Mucosa of rectum (tissue), 2 donors: ENCODE measurements around the gene SLC38A4.

Source experiments
- H3K27ac ChIP-seq, 2 donors: one replicate each; pipeline ENCODE4 v1.7.0; 2013; ENCODE audit warnings: inconsistent platforms in 2 of 2, low read depth in 2 of 2, low read length in 2 of 2
- H3K27me3 ChIP-seq, 2 donors: one replicate each; pipeline ENCODE4 v1.7.0; 2013; ENCODE audit warnings: low read length in 2 of 2; ENCODE audit not compliant: control insufficient read depth in 2 of 2, insufficient read depth in 2 of 2
- H3K36me3 ChIP-seq, 2 donors: one replicate each; pipeline ENCODE4 v1.7.0; 2013; ENCODE audit warnings: low read length in 2 of 2; ENCODE audit not compliant: control insufficient read depth in 2 of 2, insufficient read depth in 2 of 2
- H3K4me1 ChIP-seq, 2 donors: one replicate each; pipeline ENCODE4 v1.7.0; 2013; ENCODE audit warnings: low read length in 2 of 2, mild to moderate bottlenecking in 1 of 2; ENCODE audit not compliant: control insufficient read depth in 2 of 2, insufficient read depth in 2 of 2
- H3K4me3 ChIP-seq, 2 donors: one replicate each; pipeline ENCODE4 v1.7.0; 2013; ENCODE audit warnings: low read length in 2 of 2
- H3K9ac ChIP-seq, 2 donors: one replicate each; pipeline ENCODE4 v1.7.0; 2013; ENCODE audit warnings: low read length in 2 of 2, low read depth in 1 of 2, mild to moderate bottlenecking in 1 of 2
- H3K9me3 ChIP-seq, 2 donors: one replicate each; pipeline ENCODE4 v1.7.0; 2013; ENCODE audit warnings: low read length in 2 of 2; ENCODE audit not compliant: control insufficient read depth in 2 of 2
- donor health status: healthy.
- donor health status: Normal muscosa, but diverticular disease.

SLC38A4 gene

DNA sequence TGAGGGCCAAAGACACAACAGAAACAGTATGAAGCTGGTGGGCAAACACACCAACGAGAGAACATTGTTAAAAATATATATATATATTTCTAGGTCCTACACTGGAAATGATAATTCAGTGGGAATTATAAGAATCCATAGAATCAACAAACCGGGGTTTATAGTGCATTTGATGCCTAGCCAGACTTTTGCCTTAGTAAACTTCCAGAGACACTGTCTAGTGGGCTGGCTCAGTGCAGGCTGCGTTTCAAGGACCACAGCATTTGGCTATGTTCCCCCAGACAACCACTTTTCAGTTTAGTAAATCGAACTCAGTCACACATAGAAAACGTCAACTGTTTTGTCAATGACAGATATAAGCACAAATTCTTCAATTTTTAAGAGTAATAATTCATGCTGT lies 41.9 kb downstream of the SLC38A4 start:
- H3K4me3 ChIP-seq, result no peak overlapping the region
- no peaks in the 10 kb centered on the region for H3K9me3 ChIP-seq
- no peaks in the 10 kb centered on the region for H3K27me3 ChIP-seq
- no peak overlapping the region for H3K9ac ChIP-seq
- no peaks in the 10 kb centered on the region for H3K36me3 ChIP-seq
- no peaks in the 10 kb centered on the region for H3K4me1 ChIP-seq
- no peak overlapping the region for H3K27ac ChIP-seq

DNA sequence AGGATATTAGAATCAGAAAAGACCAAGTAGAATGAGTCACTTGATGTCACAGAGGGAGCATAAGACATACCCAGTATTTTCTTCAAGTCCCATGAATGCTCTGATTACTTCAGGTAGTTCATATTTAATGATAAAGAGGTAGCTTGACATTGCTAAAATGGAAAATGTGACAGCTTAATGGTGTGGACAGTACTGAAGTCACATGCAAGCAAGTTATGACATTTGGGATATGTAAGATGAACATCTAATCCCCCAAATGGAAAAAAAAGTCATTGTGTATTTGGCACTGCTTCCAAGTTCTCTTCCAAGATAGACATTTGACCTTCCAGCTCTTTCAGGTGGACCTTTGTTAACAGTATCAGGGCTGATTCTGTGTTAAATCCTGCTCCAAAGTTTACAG lies 45.9 kb downstream of the SLC38A4 start:
- Histone ChIP-seq H3K4me3 (no peak overlapping the region), H3K27ac (no peak overlapping the region), H3K4me1 (no peaks in the 10 kb centered on the region), H3K9me3 (no peaks in the 10 kb centered on the region), H3K36me3 (no peaks in the 10 kb centered on the region), H3K27me3 (no peaks in the 10 kb centered on the region), H3K9ac (no peak overlapping the region)

DNA sequence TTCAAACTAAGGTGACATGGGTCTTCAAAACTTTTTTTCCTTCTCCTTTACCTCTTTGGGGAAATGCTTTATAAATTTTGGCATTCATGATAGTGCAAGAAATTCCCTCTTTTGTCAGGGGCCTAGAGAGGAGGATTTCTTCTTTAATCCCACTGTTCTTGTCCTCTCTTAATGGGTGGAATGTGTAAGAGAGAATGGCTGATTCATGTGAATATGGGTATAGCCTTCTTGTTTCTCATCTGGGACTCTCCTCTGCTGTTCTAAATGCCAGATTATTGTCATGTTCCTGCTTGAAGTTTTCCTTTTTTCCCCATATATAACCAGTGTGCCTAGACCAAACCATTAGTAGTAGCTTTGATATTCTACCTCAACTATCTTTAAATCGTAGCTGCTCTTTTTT lies 46.7 kb downstream of the SLC38A4 start:
- no peaks in the 10 kb centered on the region for H3K4me1 ChIP-seq
- H3K9me3 ChIP-seq, result no peaks in the 10 kb centered on the region
- no peak overlapping the region for H3K9ac ChIP-seq
- no peaks in the 10 kb centered on the region for H3K27me3 ChIP-seq
- no peaks in the 10 kb centered on the region for H3K36me3 ChIP-seq
- no peak overlapping the region for H3K4me3 ChIP-seq
- no peak overlapping the region for H3K27ac ChIP-seq

DNA sequence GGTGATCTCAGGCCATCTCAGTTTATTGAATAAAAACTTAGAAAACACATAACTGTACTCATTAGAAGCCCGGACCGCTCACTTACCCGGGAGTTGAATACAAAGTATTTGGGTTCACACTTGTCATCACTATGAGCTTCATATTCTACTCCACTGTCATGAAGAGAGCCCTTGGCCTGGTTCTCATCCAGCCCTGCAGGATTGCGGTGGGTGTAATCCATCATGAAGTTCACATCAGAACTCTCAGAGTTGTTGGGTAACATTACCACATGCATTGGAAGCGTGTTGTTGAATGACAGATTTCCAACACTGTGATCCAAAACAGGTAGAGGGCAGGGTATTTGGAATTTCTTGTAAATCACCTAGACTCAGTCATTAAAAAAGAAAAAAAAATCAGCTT lies 47.4 kb downstream of the SLC38A4 start:
- no peaks in the 10 kb centered on the region for H3K27me3 ChIP-seq
- H3K36me3 ChIP-seq, result peaks cover 0 to 6% of the 10 kb centered on the region in 2 donors
- H3K27ac ChIP-seq, result no peak overlapping the region
- H3K9ac ChIP-seq, result no peak overlapping the region
- no peaks in the 10 kb centered on the region for H3K9me3 ChIP-seq
- H3K4me1 ChIP-seq, result no peaks in the 10 kb centered on the region
- H3K4me3 ChIP-seq, result no peak overlapping the region

DNA sequence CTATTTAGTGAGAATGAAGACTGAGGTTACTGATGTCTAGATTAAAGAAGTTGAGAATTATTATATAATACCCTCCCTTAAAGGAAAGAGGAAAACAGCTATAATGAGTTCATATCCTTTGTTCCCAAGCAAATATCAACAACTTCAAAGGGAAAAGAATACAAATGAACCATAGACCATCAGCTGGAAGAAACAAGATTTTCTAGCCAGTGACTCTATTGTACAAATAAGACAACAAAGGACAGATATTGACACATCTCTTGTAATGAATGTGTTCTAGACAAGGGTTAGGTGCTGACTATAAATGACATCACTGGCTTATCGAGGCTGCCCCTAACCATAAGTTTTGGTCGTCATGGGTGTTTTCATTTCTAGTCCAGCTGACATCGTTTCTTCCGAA lies 48.2 kb downstream of the SLC38A4 start:
- Histone ChIP-seq H3K9me3 (no peaks in the 10 kb centered on the region), H3K36me3 (peaks cover 0 to 6% of the 10 kb centered on the region in 2 donors), H3K4me1 (no peaks in the 10 kb centered on the region), H3K27ac (no peak overlapping the region), H3K4me3 (no peak overlapping the region), H3K27me3 (no peaks in the 10 kb centered on the region), H3K9ac (no peak overlapping the region)

DNA sequence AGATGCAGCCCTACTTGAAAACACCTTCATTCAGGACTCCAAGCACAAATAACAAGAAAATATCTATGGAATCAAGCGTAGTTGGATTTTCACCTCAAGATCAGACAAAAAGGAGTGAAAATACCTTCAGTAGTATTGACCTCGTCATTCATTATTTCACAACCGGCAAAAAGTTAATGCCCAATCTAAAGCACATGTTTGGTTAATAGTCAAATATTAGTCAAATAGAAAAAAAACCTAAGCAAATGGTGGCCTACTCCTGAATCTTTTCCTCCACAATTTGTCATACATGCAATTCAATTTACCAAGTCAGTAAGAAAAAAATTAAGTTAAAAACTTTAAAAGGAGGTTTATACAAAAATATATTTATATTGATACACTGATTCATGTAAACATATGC lies 50.0 kb downstream of the SLC38A4 start:
- no peak overlapping the region for H3K27ac ChIP-seq
- no peaks in the 10 kb centered on the region for H3K9me3 ChIP-seq
- H3K36me3 ChIP-seq, result peaks cover 0 to 6% of the 10 kb centered on the region in 2 donors
- no peaks in the 10 kb centered on the region for H3K27me3 ChIP-seq
- H3K9ac ChIP-seq, result no peak overlapping the region
- H3K4me1 ChIP-seq, result no peaks in the 10 kb centered on the region
- H3K4me3 ChIP-seq, result no peak overlapping the region

DNA sequence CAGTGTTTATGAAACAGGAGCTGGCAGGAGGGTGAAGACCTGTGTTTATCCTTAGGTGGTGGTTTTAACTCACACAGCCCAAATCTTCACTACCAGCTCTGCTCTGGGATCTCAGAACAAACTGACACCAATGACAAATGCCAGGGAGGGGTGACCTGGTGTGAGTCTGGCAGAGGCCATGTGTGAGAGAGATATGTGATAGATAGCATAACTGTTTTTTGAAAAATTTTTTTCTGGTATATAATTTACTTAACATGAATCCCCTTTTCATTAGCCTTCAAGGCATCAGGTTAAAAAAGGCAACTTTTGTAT lies 51.5 kb downstream of the SLC38A4 start:
- no peak overlapping the region for H3K4me3 ChIP-seq
- H3K27ac ChIP-seq, result no peak overlapping the region
- no peaks in the 10 kb centered on the region for H3K27me3 ChIP-seq
- no peaks in the 10 kb centered on the region for H3K9me3 ChIP-seq
- no peaks in the 10 kb centered on the region for H3K4me1 ChIP-seq
- peaks cover 0 to 6% of the 10 kb centered on the region in 2 donors for H3K36me3 ChIP-seq
- no peak overlapping the region for H3K9ac ChIP-seq

DNA sequence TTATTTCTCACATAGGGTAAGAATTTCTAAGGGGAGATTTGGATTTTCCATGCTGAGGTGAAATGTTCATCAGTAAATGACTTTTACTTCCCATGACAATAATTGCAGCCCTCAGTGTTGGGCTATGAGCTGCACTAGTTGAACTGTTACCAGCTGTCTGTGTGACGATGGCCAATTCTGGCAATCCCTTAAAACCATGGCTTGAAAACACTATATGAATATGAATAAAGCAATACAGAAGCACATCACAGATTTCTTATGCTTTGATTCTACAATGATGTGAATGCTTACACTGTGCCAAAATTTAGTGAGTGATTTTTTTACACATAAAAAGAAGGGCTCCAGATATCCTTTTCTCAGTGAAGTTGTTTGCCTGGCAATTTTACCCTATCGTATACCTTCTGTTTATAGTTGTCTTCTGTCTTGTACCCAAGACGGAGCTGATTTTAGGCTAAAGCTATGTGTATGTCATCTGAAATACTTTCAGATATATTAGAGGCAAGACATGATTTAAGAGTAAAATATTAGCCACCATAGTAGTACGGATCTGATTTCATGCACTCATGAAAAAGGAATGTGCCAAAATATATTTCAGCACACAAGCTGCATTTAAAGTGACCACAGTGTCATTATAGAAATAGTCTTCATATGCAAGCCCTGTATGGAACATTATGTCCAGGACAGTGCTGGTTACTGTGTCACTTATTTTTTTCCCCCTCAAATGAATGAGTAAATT lies 52.0 kb downstream of the SLC38A4 start:
- no peak overlapping the region for H3K9ac ChIP-seq

DNA sequence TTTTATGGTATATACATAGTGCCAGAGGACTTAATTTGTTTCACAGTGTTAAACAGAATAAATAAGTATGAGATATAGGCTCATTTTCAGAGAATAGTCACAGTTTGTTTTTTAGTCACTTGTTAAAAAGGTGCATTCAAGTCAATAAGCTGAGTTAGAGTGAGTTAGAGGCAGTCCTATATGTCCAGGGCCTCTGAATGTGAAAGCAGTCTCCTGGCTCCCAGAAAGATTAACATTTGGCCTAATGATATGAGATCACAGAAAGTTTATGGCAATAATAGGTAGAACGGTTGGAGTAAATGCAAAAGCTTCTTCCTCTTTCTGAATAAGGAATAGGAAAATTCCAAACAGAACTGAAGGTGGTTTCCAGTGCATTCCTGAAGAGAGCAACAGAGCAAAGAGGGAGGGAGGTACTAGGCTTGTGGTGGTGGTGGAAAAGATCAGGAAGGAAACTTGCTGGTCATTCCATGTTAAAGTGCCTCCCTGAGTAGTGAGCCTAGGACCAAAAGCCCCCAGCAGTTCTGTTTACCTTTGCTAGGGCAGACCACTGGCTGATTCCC lies 54.4 kb downstream of the SLC38A4 start:
- Histone ChIP-seq H3K4me3 (no peak overlapping the region), H3K27ac (no peak overlapping the region), H3K27me3 (no peaks in the 10 kb centered on the region), H3K4me1 (no peaks in the 10 kb centered on the region), H3K9ac (no peak overlapping the region), H3K36me3 (peaks cover 0 to 6% of the 10 kb centered on the region in 2 donors), H3K9me3 (no peaks in the 10 kb centered on the region)

More for the DNA sequence above, 52.0 kb downstream of the SLC38A4 start:
- no peaks in the 10 kb centered on the region for H3K4me1 ChIP-seq
- H3K9me3 ChIP-seq, result no peaks in the 10 kb centered on the region
- no peak overlapping the region for H3K27ac ChIP-seq
- H3K36me3 ChIP-seq, result peaks cover 0 to 6% of the 10 kb centered on the region in 2 donors
- H3K4me3 ChIP-seq, result no peak overlapping the region
- no peaks in the 10 kb centered on the region for H3K27me3 ChIP-seq

DNA sequence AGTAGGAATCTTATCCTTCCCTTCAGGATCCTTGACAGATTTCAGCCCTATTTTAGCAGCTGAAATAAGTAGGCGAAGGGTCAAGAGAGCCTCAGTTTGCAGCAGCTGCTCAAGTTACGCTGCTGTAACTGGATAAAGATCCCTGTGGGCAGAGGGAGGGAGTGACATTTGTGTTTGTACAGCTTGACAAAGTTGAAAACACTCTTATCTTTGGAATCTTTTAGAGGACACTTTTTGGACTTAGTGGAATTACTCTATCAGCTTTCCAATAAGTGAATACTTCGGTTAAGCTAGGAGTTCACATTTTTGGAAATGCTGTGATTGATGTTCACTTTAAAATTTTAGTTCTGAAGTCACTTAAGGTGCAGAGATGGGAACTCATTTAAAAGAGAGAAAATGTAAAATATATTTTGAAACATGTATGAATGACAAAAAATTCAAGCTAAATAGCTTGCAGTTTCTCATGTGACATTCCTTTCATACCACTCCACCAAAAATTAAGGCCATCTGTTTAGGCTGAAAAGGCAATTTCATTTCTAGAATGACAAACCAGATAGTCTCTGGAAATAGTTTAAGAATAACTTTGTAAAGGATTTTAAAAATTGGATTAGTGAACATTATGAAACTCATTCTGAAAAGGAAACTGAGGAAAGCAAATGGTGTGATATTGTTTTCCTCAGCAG lies 55.2 kb downstream of the SLC38A4 start:
- no peaks in the 10 kb centered on the region for H3K9me3 ChIP-seq
- no peak overlapping the region for H3K27ac ChIP-seq
- H3K27me3 ChIP-seq, result no peaks in the 10 kb centered on the region
- peaks cover 0 to 6% of the 10 kb centered on the region in 2 donors for H3K36me3 ChIP-seq
- H3K4me3 ChIP-seq, result no peak overlapping the region
- H3K9ac ChIP-seq, result no peak overlapping the region
- no peaks in the 10 kb centered on the region for H3K4me1 ChIP-seq
